Vagina (tissue), 2 donors: Measurements from ENCODE around the gene JMJD6. TPM values are rescaled to one million over a fixed set of nuclear protein-coding genes. Genes with fewer than 3 reads are reported as not detected.

Source experiments
- DNase-seq, 2 donors: peaks; one replicate each; pipeline ENCODE4 v3.0.0-alpha.2; 2017; ENCODE audit errors: extremely low spot score in 2 of 2
- H3K27ac ChIP-seq: fragments of 200-600 bp; sonication (generic); one replicate; pipeline ENCODE4 v1.5.1; 2019
- H3K27me3 ChIP-seq: fragments of 200-600 bp; sonication (generic); one replicate; pipeline ENCODE4 v1.5.1; 2019
- H3K36me3 ChIP-seq, 2 donors: fragments of 200-600 bp; sonication (generic); one replicate each; pipeline ENCODE4 v1.5.1; 2017 to 2019
- H3K4me1 ChIP-seq: fragments of 200-600 bp; sonication (generic); one replicate; pipeline ENCODE4 v1.5.1; 2019
- H3K4me3 ChIP-seq, 2 donors: fragments of 200-600 bp; sonication (generic); 1 replicate in 1 of 2; 2 replicates in 1 of 2; pipeline ENCODE4 v1.5.1; 2016 to 2019
- H3K9me3 ChIP-seq: fragments of 200-600 bp; sonication (generic); one replicate; pipeline ENCODE4 v1.5.1; 2019
- POLR2A ChIP-seq, 2 donors: fragments of 450-650 bp; IDR thresholded peaks; one replicate each; pipeline ENCODE4 v1.6.1; 2017; ENCODE audit warnings: antibody characterized with exemption in 2 of 2, mild to moderate bottlenecking in 2 of 2, moderate library complexity in 2 of 2
- POLR2AphosphoS5 ChIP-seq, 2 donors: sonication (generic); formaldehyde crosslinking; IDR thresholded peaks; one replicate each; pipeline ENCODE4 v1.9.0; 2017; ENCODE audit warnings: antibody characterized with exemption in 2 of 2, mild to moderate bottlenecking in 2 of 2, low read depth in 1 of 2; ENCODE audit not compliant: insufficient read depth in 1 of 2
- intact Hi-C: fragments of 100-400 bp; cut with DNase I; formaldehyde crosslinking; loops from one replicate; pipeline ENCODE4 v1.15.1; 2023
- total RNA-seq: library from RNA; depleted of rRNA; stranded (reverse); fragments of >200 nt; gene quantifications from one replicate; pipeline ENCODE4 v1.2.3, GENCODE V29; 2016
- TF ChIP-seq, protein P1 (sequence below), 3 experiments: fragments of 450-650 bp in 2 of 3; fragments of 200-600 bp in 1 of 3; sonication (generic) in 1 of 3; IDR thresholded peaks; one replicate each; pipeline ENCODE4 v1.5.1; 2017 to 2019; ENCODE audit warnings: antibody characterized with exemption in 3 of 3, mild to moderate bottlenecking in 2 of 3, moderate library complexity in 2 of 3

JMJD6 gene
- total RNA-seq, result 28.0 TPM

DNA sequence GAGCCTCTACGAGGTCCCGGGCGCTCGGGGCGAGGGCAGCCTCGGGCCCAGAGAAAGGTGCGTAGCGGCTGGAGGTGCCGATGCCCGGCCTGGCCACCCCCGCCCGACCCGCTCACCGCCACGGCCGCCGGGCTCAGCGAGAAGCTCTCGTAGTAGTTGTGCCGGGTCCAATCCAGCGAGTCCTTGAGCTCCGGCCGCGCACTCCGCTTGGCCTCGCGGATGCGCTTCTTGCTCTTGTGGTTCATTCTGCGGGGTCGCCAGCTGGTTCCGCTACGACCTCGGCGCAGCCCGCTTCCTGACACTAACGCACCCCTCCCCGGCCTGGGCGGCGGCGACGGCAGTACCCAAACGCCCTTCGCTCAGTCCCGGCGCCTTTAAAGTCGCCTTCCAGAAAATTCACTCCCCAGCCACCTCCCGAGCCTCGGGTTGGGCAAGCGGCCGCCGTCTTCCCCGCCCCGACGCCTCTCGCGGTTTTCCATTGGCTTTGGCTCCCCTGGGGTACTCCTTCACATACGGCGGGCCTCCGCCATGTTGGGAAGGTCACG, at the start of gene JMJD6:
JMJD6 (minus strand) TSS at position 376 of the 545 bp plus-strand sequence; CDS start at position 245, 131 bp downstream.
- TF ChIP-seq, protein P1, sequence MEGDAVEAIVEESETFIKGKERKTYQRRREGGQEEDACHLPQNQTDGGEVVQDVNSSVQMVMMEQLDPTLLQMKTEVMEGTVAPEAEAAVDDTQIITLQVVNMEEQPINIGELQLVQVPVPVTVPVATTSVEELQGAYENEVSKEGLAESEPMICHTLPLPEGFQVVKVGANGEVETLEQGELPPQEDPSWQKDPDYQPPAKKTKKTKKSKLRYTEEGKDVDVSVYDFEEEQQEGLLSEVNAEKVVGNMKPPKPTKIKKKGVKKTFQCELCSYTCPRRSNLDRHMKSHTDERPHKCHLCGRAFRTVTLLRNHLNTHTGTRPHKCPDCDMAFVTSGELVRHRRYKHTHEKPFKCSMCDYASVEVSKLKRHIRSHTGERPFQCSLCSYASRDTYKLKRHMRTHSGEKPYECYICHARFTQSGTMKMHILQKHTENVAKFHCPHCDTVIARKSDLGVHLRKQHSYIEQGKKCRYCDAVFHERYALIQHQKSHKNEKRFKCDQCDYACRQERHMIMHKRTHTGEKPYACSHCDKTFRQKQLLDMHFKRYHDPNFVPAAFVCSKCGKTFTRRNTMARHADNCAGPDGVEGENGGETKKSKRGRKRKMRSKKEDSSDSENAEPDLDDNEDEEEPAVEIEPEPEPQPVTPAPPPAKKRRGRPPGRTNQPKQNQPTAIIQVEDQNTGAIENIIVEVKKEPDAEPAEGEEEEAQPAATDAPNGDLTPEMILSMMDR (IDR thresholded peaks at IDR 0.05), result no peak
- TF ChIP-seq POLR2AphosphoS5 (IDR thresholded peaks at IDR 0.05; ENCODE audit: insufficient read depth in 1 of 2, low read depth in 1 of 2) (peak; percentile 94 to 97), POLR2A (IDR thresholded peaks at IDR 0.05) (peak in 1 of 2 donors; percentile 94)
- peak in 1 of 2 donors; percentile 99 for DNase-seq
- intact Hi-C loops, result no loop called here
- peaks cover 0 to 47% of the 10 kb centered on the region in 2 donors for H3K36me3 ChIP-seq
- peak within 1 kb of the TSS; percentile 99 for H3K27ac ChIP-seq
- H3K9me3 ChIP-seq, result no peaks in the 10 kb centered on the region
- H3K4me3 ChIP-seq, result peak within 1 kb of the TSS; percentile 80 to 95
- H3K27me3 ChIP-seq, result no peaks in the 10 kb centered on the region
- H3K4me1 ChIP-seq, result peaks cover 59% of the 10 kb centered on the region

DNA sequence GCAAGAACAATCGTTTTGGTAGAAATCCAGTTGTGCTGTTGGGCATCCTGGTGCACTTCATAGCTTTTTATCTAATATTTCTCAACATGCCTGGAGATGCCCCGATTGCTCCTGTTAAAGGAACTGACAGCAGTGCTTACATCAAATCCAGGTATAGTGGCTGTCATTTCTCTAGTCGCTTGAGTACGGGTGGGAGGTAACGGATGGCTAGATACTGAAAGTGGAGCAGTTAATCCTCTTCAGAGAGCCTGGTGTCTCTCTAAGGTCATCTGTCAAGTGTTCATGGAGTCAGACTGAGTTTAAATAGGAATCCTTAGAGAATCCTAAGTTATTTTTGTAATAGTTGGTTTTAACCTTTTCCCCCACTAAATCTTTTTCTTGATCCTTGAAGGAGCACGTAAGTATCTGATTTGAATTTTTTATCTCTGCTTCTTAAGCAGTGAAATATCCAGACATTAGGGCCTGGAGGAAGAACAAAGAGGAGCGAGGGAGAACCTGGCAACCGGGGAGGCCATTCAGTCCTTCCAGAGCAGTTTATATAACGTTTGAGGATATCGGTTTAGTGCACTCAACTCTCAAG, 48.7 kb upstream of the JMJD6 start:
- Histone ChIP-seq H3K9me3 (no peaks in the 10 kb centered on the region), H3K4me1 (peaks cover 10% of the 10 kb centered on the region), H3K27ac (no peak overlapping the region), H3K36me3 (peaks cover 0 to 49% of the 10 kb centered on the region in 2 donors), H3K27me3 (no peaks in the 10 kb centered on the region), H3K4me3 (no peak overlapping the region)
- intact Hi-C loops, result no loop called here
- no peak for DNase-seq
- TF ChIP-seq POLR2AphosphoS5 (IDR thresholded peaks at IDR 0.05; ENCODE audit: insufficient read depth in 1 of 2, low read depth in 1 of 2), result no peak
- TF ChIP-seq POLR2A (IDR thresholded peaks at IDR 0.05), result no peak
- TF ChIP-seq, protein P1 (IDR thresholded peaks at IDR 0.05), result no peak

DNA sequence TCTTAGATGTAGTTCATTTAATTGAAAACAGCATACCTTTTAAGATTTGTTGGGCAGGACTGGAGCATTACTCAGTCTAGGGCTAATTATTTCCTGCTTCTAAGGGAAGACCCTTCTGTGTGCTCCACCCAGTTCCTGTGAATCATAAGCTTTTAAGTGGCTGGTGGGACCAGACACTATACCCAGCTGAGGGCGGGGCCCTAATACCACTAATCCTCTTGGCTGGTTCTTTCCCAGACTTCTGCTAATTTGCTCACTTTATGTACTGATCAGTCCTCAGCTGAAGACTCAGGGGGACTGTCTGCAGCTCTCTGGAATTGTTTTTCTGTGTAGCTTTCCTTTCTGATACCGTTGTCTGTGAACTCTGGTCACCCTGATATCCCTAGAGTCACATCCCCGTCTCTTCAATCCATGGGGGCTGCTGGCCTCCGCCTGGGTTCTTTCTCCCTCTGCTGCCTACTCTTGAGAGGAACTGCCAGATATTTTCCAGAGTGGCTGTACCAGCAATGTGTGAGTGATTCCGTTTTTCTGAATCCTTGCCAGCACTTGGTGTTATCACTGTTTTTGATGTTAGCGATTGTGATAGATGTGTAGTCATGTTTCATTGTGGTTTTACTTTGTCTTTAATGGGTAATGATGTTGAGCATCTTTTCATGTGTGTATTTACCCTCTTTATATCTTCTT, 46.6 kb upstream of the JMJD6 start:
- Histone ChIP-seq H3K4me1 (peaks cover 10% of the 10 kb centered on the region), H3K27ac (peak overlapping the region; percentile 20), H3K9me3 (no peaks in the 10 kb centered on the region), H3K36me3 (peaks cover 0 to 57% of the 10 kb centered on the region in 2 donors), H3K4me3 (no peak overlapping the region), H3K27me3 (no peaks in the 10 kb centered on the region)
- intact Hi-C loops, result no loop called here
- no peak for DNase-seq
- TF ChIP-seq POLR2A (IDR thresholded peaks at IDR 0.05), result no peak
- TF ChIP-seq, protein P1 (IDR thresholded peaks at IDR 0.05), result no peak
- TF ChIP-seq POLR2AphosphoS5 (IDR thresholded peaks at IDR 0.05; ENCODE audit: insufficient read depth in 1 of 2, low read depth in 1 of 2), result peak in 1 of 2 donors; percentile 70

DNA sequence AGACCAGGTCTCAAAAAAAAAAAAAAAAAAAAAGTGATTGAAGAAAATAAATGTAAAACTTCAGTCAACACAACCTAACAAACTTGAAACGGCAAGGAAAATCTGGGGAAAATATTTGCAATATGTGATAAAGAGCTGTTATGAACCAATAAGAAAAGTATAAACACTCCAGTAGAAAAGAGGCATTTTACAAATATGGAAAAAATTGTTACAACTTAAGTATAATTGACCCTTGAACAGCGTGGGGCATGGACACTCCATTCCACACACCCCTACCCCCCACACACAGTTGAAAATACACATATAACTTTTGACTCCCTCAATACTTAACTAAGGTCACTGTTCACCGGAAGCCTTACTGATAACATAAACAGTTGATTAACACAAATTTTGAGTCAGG, 32.2 kb upstream of the JMJD6 start:
- peaks cover 0 to 12% of the 10 kb centered on the region in 2 donors for H3K36me3 ChIP-seq
- H3K4me3 ChIP-seq, result no peak overlapping the region
- no peak overlapping the region for H3K27ac ChIP-seq
- no peaks in the 10 kb centered on the region for H3K4me1 ChIP-seq
- no peaks in the 10 kb centered on the region for H3K27me3 ChIP-seq
- intact Hi-C loops, result no loop called here
- TF ChIP-seq, protein P1 (IDR thresholded peaks at IDR 0.05), result no peak
- TF ChIP-seq POLR2A (IDR thresholded peaks at IDR 0.05), result no peak
- no peak for TF ChIP-seq POLR2AphosphoS5 (IDR thresholded peaks at IDR 0.05; ENCODE audit: insufficient read depth in 1 of 2, low read depth in 1 of 2)
- H3K9me3 ChIP-seq, result no peaks in the 10 kb centered on the region
- DNase-seq, result no peak
